ENCODE measurements around the gene TNC. TPM values are rescaled to one million over a fixed set of nuclear protein-coding genes. Genes with fewer than 3 reads are reported as not detected.

TNC gene
- total and polyA plus RNA-seq, 10 donors, result 1.7 to 126 (median 47.9) TPM

GRCh38 chr9:115135821-115136778, 18.1 kb upstream of the TNC start:
- Histone ChIP-seq H3K27ac (no peak overlapping the region), H3K9me3 (no peaks in the 10 kb centered on the region), H3K4me3 (no peak overlapping the region), H3K27me3 (replicated peaks in 1 of 7) (peaks cover 0 to 3% (median 0%) of the 10 kb centered on the region in 7 donors), H3K36me3 (no peaks in the 10 kb centered on the region), H3K4me1 (peaks cover 0 to 6% (median 0%) of the 10 kb centered on the region in 6 donors)
- TF ChIP-seq POLR2A (IDR thresholded peaks at IDR 0.05) (no peak), POLR2AphosphoS5 (IDR thresholded peaks at IDR 0.05) (no peak)
- TF ChIP-seq, protein P1, sequence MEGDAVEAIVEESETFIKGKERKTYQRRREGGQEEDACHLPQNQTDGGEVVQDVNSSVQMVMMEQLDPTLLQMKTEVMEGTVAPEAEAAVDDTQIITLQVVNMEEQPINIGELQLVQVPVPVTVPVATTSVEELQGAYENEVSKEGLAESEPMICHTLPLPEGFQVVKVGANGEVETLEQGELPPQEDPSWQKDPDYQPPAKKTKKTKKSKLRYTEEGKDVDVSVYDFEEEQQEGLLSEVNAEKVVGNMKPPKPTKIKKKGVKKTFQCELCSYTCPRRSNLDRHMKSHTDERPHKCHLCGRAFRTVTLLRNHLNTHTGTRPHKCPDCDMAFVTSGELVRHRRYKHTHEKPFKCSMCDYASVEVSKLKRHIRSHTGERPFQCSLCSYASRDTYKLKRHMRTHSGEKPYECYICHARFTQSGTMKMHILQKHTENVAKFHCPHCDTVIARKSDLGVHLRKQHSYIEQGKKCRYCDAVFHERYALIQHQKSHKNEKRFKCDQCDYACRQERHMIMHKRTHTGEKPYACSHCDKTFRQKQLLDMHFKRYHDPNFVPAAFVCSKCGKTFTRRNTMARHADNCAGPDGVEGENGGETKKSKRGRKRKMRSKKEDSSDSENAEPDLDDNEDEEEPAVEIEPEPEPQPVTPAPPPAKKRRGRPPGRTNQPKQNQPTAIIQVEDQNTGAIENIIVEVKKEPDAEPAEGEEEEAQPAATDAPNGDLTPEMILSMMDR (IDR thresholded peaks at IDR 0.05 in 8 of 11, conservative IDR thresholded peaks at IDR 0.05 in 3 of 11), result no peak
- no peak for DNase-seq
- 72 to 82% (median 74%) methylated on average over 8 of the region's 8 CpGs for WGBS, 5 donors
- intact Hi-C loops (cut with DNase I; ENCODE audit: low total_unique reads), result no loop called here

- DNase-seq, result no peak
- Histone ChIP-seq H3K36me3 (no peaks in the 10 kb centered on the region), H3K27me3 (replicated peaks in 1 of 7) (peaks cover 0 to 3% (median 0%) of the 10 kb centered on the region in 7 donors), H3K27ac (no peak overlapping the region), H3K9me3 (no peaks in the 10 kb centered on the region), H3K4me3 (no peak overlapping the region), H3K4me1 (peaks cover 0 to 6% (median 0%) of the 10 kb centered on the region in 6 donors)
- TF ChIP-seq, protein P1 (IDR thresholded peaks at IDR 0.05 in 8 of 11, conservative IDR thresholded peaks at IDR 0.05 in 3 of 11), result no peak
- TF ChIP-seq POLR2A (IDR thresholded peaks at IDR 0.05) (no peak), POLR2AphosphoS5 (IDR thresholded peaks at IDR 0.05) (no peak)
- intact Hi-C loops (cut with DNase I; ENCODE audit: low total_unique reads), result no loop called here
- WGBS, 5 donors, result 65 to 83% (median 76%) methylated on average over 4 of the region's 4 CpGs
Measured at GRCh38 chr9:115134941-115135340, 17.0 kb upstream of the TNC start.

- H3K27me3 ChIP-seq (replicated peaks in 1 of 7), result peaks cover 0 to 3% (median 0%) of the 10 kb centered on the region in 7 donors
- no peak for DNase-seq
- 73 to 84% (median 74%) methylated on average over 2 of the region's 2 CpGs for WGBS, 5 donors
Measured at GRCh38 chr9:115133649-115134048, 15.7 kb upstream of the TNC start.

More at GRCh38 chr9:115133649-115134048, 15.7 kb upstream of the TNC start:
- Histone ChIP-seq H3K27ac (no peak overlapping the region), H3K9me3 (no peaks in the 10 kb centered on the region), H3K4me1 (peaks cover 0 to 6% (median 0%) of the 10 kb centered on the region in 6 donors), H3K4me3 (no peak overlapping the region), H3K36me3 (no peaks in the 10 kb centered on the region)
- intact Hi-C loops (cut with DNase I; ENCODE audit: low total_unique reads), result no loop called here
- TF ChIP-seq, protein P1 (IDR thresholded peaks at IDR 0.05 in 8 of 11, conservative IDR thresholded peaks at IDR 0.05 in 3 of 11), result no peak
- TF ChIP-seq POLR2AphosphoS5 (IDR thresholded peaks at IDR 0.05) (no peak), POLR2A (IDR thresholded peaks at IDR 0.05) (no peak)

Data from spleen (tissue), 11 donors.